Measurements from ENCODE around the gene VPS13D. TPM values are rescaled to one million over a fixed set of nuclear protein-coding genes. Genes with fewer than 3 reads are reported as not detected.
A peak's percentile ranks its signal among the peaks of the same experiment; 100 is the strongest.

Gene VPS13D
- total and polyA plus RNA-seq, 2 of the 4 experiments (the other 2 are of a cell fraction), result 9.0 to 16.3 TPM

- TF ChIP-seq MXI1 (IDR thresholded peaks at IDR 0.05; ENCODE audit: borderline replicate concordance, low read depth, low read length), result no peak
- no peak for TF ChIP-seq CEBPB (IDR thresholded peaks at IDR 0.05; ENCODE audit: low read depth, low read length)
- TF ChIP-seq POLR2A (IDR thresholded peaks at IDR 0.05; ENCODE audit: low read depth, low read length), result no peak
- TF ChIP-seq USF2 (IDR thresholded peaks at IDR 0.05; ENCODE audit: low read depth, low read length), result no peak
- no peak for TF ChIP-seq NFE2L2 (IDR thresholded peaks at IDR 0.05; ENCODE audit: low read depth, low read length)
- no peak for TF ChIP-seq BHLHE40 (IDR thresholded peaks at IDR 0.05; ENCODE audit: low read depth, low read length)
- no peak for TF ChIP-seq MAZ (IDR thresholded peaks at IDR 0.05; ENCODE audit: borderline replicate concordance, low read depth, low read length)
- no peak for TF ChIP-seq CTCF (conservative IDR thresholded peaks at IDR 0.05; ENCODE audit: low read depth, low read length)
- TF ChIP-seq MAFK (IDR thresholded peaks at IDR 0.05; ENCODE audit: low read depth, low read length), result no peak
- TF ChIP-seq FOS (IDR thresholded peaks at IDR 0.05; ENCODE audit: low read depth, low read length), result no peak
- peak overlapping the region; percentile 95; a peak in 3 of 4 replicates for H4K8ac ChIP-seq (ENCODE audit: low read depth in 2 of 2, low read length in 2 of 2)
- peak overlapping the region; percentile 80 for H4K91ac ChIP-seq (ENCODE audit: insufficient read depth, low read depth, low read length)
- no TSS peak for BruUV-seq (replicated peaks)
- H4K5ac ChIP-seq (ENCODE audit: low read depth, low read length), result peak overlapping the region; percentile 90
- 32% methylated on average over 5 of the region's 13 CpGs; no CpG with 5 or more reads in 1 of the 2 experiments for WGBS, 2 experiments (ENCODE audit: extremely low coverage in 2 of 2, insufficient read length in 1 of 2)
- dilution Hi-C loops (cut with HindIII; ENCODE audit: low sequenced_read_pairs, unreplicated experiment) (no loop called here), in situ Hi-C loops (cut with MboI; ENCODE audit: low sequenced_read_pairs) (no loop called here), intact Hi-C loops (cut with micrococcal nuclease) (loop anchor here (1.0 kb wide), 1 partner anchor 61 kb away; no protein-coding TSS in a partner anchor)
- no peak overlapping the region for H3K4me2 ChIP-seq (ENCODE audit: low read depth, low read length)
- H4K20me1 ChIP-seq (ENCODE audit: insufficient read depth, low read length), result no peaks in the 10 kb centered on the region
- H3K4me1 ChIP-seq (ENCODE audit: control insufficient read depth, insufficient read depth, low read length), result peaks cover 32% of the 10 kb centered on the region
- H3K36me3 ChIP-seq (ENCODE audit: control insufficient read depth, insufficient read depth, low read length), result peaks cover 2% of the 10 kb centered on the region; the same call in 1 of the 2 replicates
- H2AK9ac ChIP-seq (replicated peaks; ENCODE audit: low read depth, low read length, poor library complexity), result peak overlapping the region; percentile 96
- H2AFZ ChIP-seq (replicated peaks; ENCODE audit: low read length, poor library complexity), result peak overlapping the region; percentile 76
- H3K56ac ChIP-seq (ENCODE audit: extremely low read depth, insufficient read depth, low read length), result no peak overlapping the region; the same call in 1 of the 2 replicates
- H3K9me1 ChIP-seq (ENCODE audit: insufficient read depth, low read length), result no peaks in the 10 kb centered on the region
- peaks cover 0 to 4% of the 10 kb centered on the region in 2 experiments; a peak in 3 of 4 replicates for H3K79me1 ChIP-seq (ENCODE audit: low read depth in 1 of 2, low read length in 2 of 2)
- no peaks in the 10 kb centered on the region for H3K9me3 ChIP-seq (ENCODE audit: control insufficient read depth, insufficient read depth, low read length)
- H3K23ac ChIP-seq (ENCODE audit: low read depth, low read length), result peak overlapping the region; percentile 56; the same call in 1 of the 2 replicates
- H3K18ac ChIP-seq (ENCODE audit: low read depth, low read length), result peak overlapping the region; percentile 80; the same call in 1 of the 2 replicates
- peak overlapping the region; percentile 62; the same call in 1 of the 2 replicates for H2BK120ac ChIP-seq (ENCODE audit: low read depth, low read length)
- H3K4me3 ChIP-seq (ENCODE audit: insufficient read depth, low read depth, low read length), result no peak overlapping the region
- H3K9ac ChIP-seq (ENCODE audit: low read depth, low read length), result peak overlapping the region; percentile 21
- H3K4ac ChIP-seq (ENCODE audit: low read depth, low read length), result peak overlapping the region; percentile 88
- peak overlapping the region; percentile 85; the same call in 2 of the 3 replicates for H2BK15ac ChIP-seq (ENCODE audit: low read depth, low read length)
- ATAC-seq (ENCODE audit: low read depth) (peak; percentile 30), DNase-seq (no peak)
- H2BK5ac ChIP-seq (ENCODE audit: low read depth, low read length, poor library complexity, severe bottlenecking), result no peak overlapping the region
- peak overlapping the region; percentile 13 for H3K14ac ChIP-seq (replicated peaks; ENCODE audit: low read depth, low read length)
- H3K27me3 ChIP-seq (ENCODE audit: control insufficient read depth, insufficient read depth, low read length), result no peaks in the 10 kb centered on the region
- POLR2A ChIA-PET (ENCODE audit: unreplicated experiment), result interaction anchor here (0.6 kb wide), 1 partner anchor 75 kb away, joined by 5 read pairs; no protein-coding TSS in a partner anchor
- peak overlapping the region; percentile 69 for H3K27ac ChIP-seq (ENCODE audit: insufficient read depth, low read length)
- H2AK5ac ChIP-seq (ENCODE audit: low read depth, low read length), result peak overlapping the region; percentile 92
- CTCF ChIA-PET, result interaction anchor here (0.6 kb wide), 1 partner anchor 473 kb away, joined by 7 read pairs; no protein-coding TSS in a partner anchor
- H2BK20ac ChIP-seq (ENCODE audit: low read depth, low read length), result 0 out of 2 replicates have a peak overlapping the region, but pooled peaks have one; percentile 65
Observed at GRCh38 chr1:12185918-12186678, 43.7 kb upstream of the VPS13D start.
